Heart left ventricle (tissue), 16 donors: ENCODE results near the gene TMEM14A. TPM values are rescaled to one million over a fixed set of nuclear protein-coding genes. Genes with fewer than 3 reads are reported as not detected.

Experiments
- ATAC-seq, 4 donors: fragments of 200-7000 bp; cut with Tn5 transposase; one replicate each; pipeline ENCODE4 v1.9.1; 2020 to 2022; ENCODE audit warnings: moderate library complexity in 4 of 4, mild to moderate bottlenecking in 3 of 4, moderate number of reproducible peaks in 1 of 4
- DNase-seq, 5 donors: peaks; one replicate each; pipeline ENCODE4 v3.0.0-alpha.2; 2020
- H3K27ac ChIP-seq, 12 donors: fragments of 200-600 bp; sonication (generic) in 4 of 12; one replicate each; pipeline versions ENCODE4 v1.5.0 to v1.8.0; 2016 to 2022; ENCODE audit warnings: mild to moderate bottlenecking in 2 of 12
- H3K27me3 ChIP-seq, 9 donors: fragments of 200-600 bp; sonication (generic) in 2 of 9; one replicate each; pipeline versions ENCODE4 v1.5.1 to v1.8.0; 2016 to 2022; ENCODE audit warnings: mild to moderate bottlenecking in 3 of 9
- H3K36me3 ChIP-seq, 9 donors: fragments of 200-600 bp; sonication (generic) in 2 of 9; one replicate each; pipeline versions ENCODE4 v1.5.0 to v1.8.0; 2018 to 2022; ENCODE audit warnings: mild to moderate bottlenecking in 2 of 9
- H3K4me1 ChIP-seq, 12 donors: fragments of 200-600 bp; sonication (generic) in 4 of 12; one replicate each; pipeline versions ENCODE4 v1.5.0 to v1.8.0; 2016 to 2022; ENCODE audit warnings: mild to moderate bottlenecking in 3 of 12
- H3K4me3 ChIP-seq, 12 donors: fragments of 200-600 bp; sonication (generic) in 4 of 12; one replicate each; pipeline versions ENCODE4 v1.5.0 to v1.8.0; 2017 to 2022; ENCODE audit warnings: mild to moderate bottlenecking in 9 of 12, moderate library complexity in 4 of 12
- H3K9me3 ChIP-seq, 12 donors: fragments of 200-600 bp; sonication (generic) in 4 of 12; one replicate each; pipeline versions ENCODE4 v1.5.0 to v1.8.0; 2016 to 2022; ENCODE audit warnings: mild to moderate bottlenecking in 1 of 12
- CTCF ChIP-seq, 12 donors: fragments of 200-600 bp; sonication (generic) in 4 of 12; IDR thresholded peaks; one replicate each; pipeline versions ENCODE4 v1.5.0 to v1.8.0; 2018 to 2022; ENCODE audit warnings: antibody characterized with exemption in 12 of 12, mild to moderate bottlenecking in 5 of 12
- POLR2A ChIP-seq, 2 donors: fragments of 450-650 bp; IDR thresholded peaks; one replicate each; pipeline ENCODE4 v1.6.1; 2017; ENCODE audit warnings: antibody characterized with exemption in 2 of 2, mild to moderate bottlenecking in 2 of 2, moderate library complexity in 2 of 2
- WGBS, 4 donors: extraction: QIAGEN DNeasy Blood & Tissue Kit in 2 of 4; methylation state at CpG; one replicate each; pipeline versions ENCODE4 v1.1.5 to v1.1.7; 2013 to 2018; 5-methylcytosine and 5-hydroxymethylcytosine counted together
- intact Hi-C, 10 donors: fragments of 100-400 bp; cut with DNase I; formaldehyde crosslinking; loops; one replicate each; pipeline versions ENCODE4 v1.11.1 to v1.14.2; 2022
- polyA plus RNA-seq, 2 donors: library from polyadenylated mRNA; stranded (reverse); fragments of 200-250 nt; gene quantifications; one replicate each; pipeline ENCODE4 v1.2.3, GENCODE V29; 2013
- total RNA-seq, 9 donors: library from RNA; depleted of rRNA in 2 of 9; stranded (reverse); fragments of >200 nt in 2 of 9; fragmentation: NEBNext Ultra II Directional in 3 of 9; extraction: Animal tissue kit (Norgen Biotek cat#: 25700) in 3 of 9; gene quantifications; one replicate each; pipeline versions ENCODE4 v1.1.0 to v1.2.4, GENCODE V29; 2016 to 2023
- donor health status: ischemic (EF 13 %, LVEDD 7.1; RV severe dilation, severe dysfunction).
- donor health status: healthy with polysubstance abuse.
- donor health status: DM: no; HTN: yes; CAD: no.
- donor health status: DM: no; HTN: no; CAD: no.
- donor health status: ischemic (EF 25% LVEDD 6.9; RV normal size, moderate dysfunction).
- donor health status: ischemic (EF 25% LVEDD 5.7; RV mildly dilated, moderate dysfunction).
- donor health status: healthy.
- donor health status: DM: yes; HTN: yes; CAD: no.
- donor health status: ischemic (EF 35%, LVEDD 5.7; RV mildly dilated, moderate dysfunction).
- donor health status: nonischemic (EF 11% LVEDD 7.7; RV severe dilation, severe dysfunction).
- donor health status: DM: yes; HTN: yes; CAD: no.
- donor health status: PGD.
- donor health status: ischemic (EF 29% LVEDD 5.4; RV normal size, mild dysfunction).
- donor health status: nonischemic (EF 23%, LVEDD 6.1; RV moderate dilation, normal function).

TMEM14A gene
- total and polyA plus RNA-seq, 11 donors = 5.0 to 13.5 (median 8.0) TPM

GRCh38 chr6:52725535-52726192 is 54.8 kb downstream of the TMEM14A start:
- H3K4me1 ChIP-seq = peaks cover 0 to 4% (median 0%) of the 10 kb centered on the region in 12 donors
- no peak for TF ChIP-seq POLR2A (IDR thresholded peaks at IDR 0.05)
- no peak for TF ChIP-seq CTCF (IDR thresholded peaks at IDR 0.05)
- ATAC-seq = no peak

GRCh38 chr6:52726193-52726542 is 55.3 kb downstream of the TMEM14A start:
- TF ChIP-seq POLR2A (IDR thresholded peaks at IDR 0.05) (no peak), CTCF (IDR thresholded peaks at IDR 0.05) (no peak)
- H3K27me3 ChIP-seq = no peaks in the 10 kb centered on the region
- no peak overlapping the region for H3K27ac ChIP-seq
- WGBS, 4 donors = 67 to 88% (median 85%) methylated on average over 2 of the region's 2 CpGs
- intact Hi-C loops = no loop called here
- DNase-seq (no peak), ATAC-seq (no peak)
- no peak overlapping the region for H3K4me3 ChIP-seq
- no peaks in the 10 kb centered on the region for H3K9me3 ChIP-seq
- H3K36me3 ChIP-seq = no peaks in the 10 kb centered on the region
- peaks cover 0 to 4% (median 0%) of the 10 kb centered on the region in 12 donors for H3K4me1 ChIP-seq

More at GRCh38 chr6:52725535-52726192, 54.8 kb downstream of the TMEM14A start:
- DNase-seq = no peak
- intact Hi-C loops = no loop called here
- Histone ChIP-seq H3K36me3 (no peaks in the 10 kb centered on the region), H3K9me3 (no peaks in the 10 kb centered on the region), H3K4me3 (no peak overlapping the region), H3K27me3 (no peaks in the 10 kb centered on the region), H3K27ac (no peak overlapping the region)
- WGBS, 4 donors = 68 to 82% (median 75%) methylated on average over 2 of the region's 2 CpGs

GRCh38 chr6:52726741-52727535 is 56.0 kb downstream of the TMEM14A start:
- Histone ChIP-seq H3K4me3 (no peak overlapping the region), H3K9me3 (no peaks in the 10 kb centered on the region), H3K27ac (no peak overlapping the region), H3K4me1 (peaks cover 0 to 4% (median 0%) of the 10 kb centered on the region in 12 donors), H3K27me3 (no peaks in the 10 kb centered on the region), H3K36me3 (no peaks in the 10 kb centered on the region)
- DNase-seq = no peak
- no peak for ATAC-seq
- intact Hi-C loops = no loop called here
- TF ChIP-seq POLR2A (IDR thresholded peaks at IDR 0.05) (no peak), CTCF (IDR thresholded peaks at IDR 0.05) (no peak)
- 86 to 91% (median 89%) methylated on average over 15 of the region's 15 CpGs for WGBS, 4 donors

- WGBS, 4 donors = 83 to 88% (median 87%) methylated on average over 2 of the region's 2 CpGs
- intact Hi-C loops = no loop called here
These were observed 57.0 kb downstream of the TMEM14A start for GRCh38 chr6:52727908-52728307.

More at GRCh38 chr6:52727908-52728307, 57.0 kb downstream of the TMEM14A start:
- no peak for TF ChIP-seq POLR2A (IDR thresholded peaks at IDR 0.05)
- no peak for TF ChIP-seq CTCF (IDR thresholded peaks at IDR 0.05)
- H3K27me3 ChIP-seq = no peaks in the 10 kb centered on the region
- H3K36me3 ChIP-seq = no peaks in the 10 kb centered on the region
- no peaks in the 10 kb centered on the region for H3K9me3 ChIP-seq
- no peak overlapping the region for H3K4me3 ChIP-seq
- H3K27ac ChIP-seq = peak overlapping the region in 1 of 12 donors; percentile 64
- ATAC-seq (no peak), DNase-seq (no peak)
- H3K4me1 ChIP-seq = peaks cover 0 to 4% (median 0%) of the 10 kb centered on the region in 12 donors
